Measurements from ENCODE around the gene KANK2.

The KANK2 gene

DNA sequence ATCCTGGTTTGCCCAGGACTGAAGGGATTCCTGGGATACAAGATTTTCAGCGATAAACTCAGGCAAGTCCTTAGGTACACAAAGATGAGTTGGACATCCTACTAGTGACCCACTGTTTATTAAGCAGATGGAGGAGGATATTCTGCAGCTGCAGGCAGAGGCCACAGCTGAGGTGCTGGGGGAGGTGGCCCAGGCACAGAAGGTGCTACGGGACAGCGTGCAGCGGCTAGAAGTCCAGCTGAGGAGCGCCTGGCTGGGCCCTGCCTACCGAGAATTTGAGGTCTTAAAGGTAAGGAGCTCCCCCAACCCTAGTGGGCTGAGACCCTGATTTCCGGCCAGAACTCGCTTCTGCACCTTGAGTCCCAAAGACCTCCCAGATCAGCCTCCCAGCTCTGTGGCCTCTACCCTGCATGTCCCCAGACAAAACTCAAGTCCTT is 42.7 kb upstream of the KANK2 start:
- TF ChIP-seq, protein P1, sequence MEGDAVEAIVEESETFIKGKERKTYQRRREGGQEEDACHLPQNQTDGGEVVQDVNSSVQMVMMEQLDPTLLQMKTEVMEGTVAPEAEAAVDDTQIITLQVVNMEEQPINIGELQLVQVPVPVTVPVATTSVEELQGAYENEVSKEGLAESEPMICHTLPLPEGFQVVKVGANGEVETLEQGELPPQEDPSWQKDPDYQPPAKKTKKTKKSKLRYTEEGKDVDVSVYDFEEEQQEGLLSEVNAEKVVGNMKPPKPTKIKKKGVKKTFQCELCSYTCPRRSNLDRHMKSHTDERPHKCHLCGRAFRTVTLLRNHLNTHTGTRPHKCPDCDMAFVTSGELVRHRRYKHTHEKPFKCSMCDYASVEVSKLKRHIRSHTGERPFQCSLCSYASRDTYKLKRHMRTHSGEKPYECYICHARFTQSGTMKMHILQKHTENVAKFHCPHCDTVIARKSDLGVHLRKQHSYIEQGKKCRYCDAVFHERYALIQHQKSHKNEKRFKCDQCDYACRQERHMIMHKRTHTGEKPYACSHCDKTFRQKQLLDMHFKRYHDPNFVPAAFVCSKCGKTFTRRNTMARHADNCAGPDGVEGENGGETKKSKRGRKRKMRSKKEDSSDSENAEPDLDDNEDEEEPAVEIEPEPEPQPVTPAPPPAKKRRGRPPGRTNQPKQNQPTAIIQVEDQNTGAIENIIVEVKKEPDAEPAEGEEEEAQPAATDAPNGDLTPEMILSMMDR (IDR thresholded peaks at IDR 0.05; ENCODE audit: extremely low read depth, insufficient read depth, missing control alignments): no peak
- in situ Hi-C loops (cut with MboI; ENCODE audit: low pct_unique_long_range_greater_than_20kb, low sequenced_read_pairs, unreplicated experiment): no loop called here
- DNase-seq (ENCODE audit: low spot score): no peak

DNA sequence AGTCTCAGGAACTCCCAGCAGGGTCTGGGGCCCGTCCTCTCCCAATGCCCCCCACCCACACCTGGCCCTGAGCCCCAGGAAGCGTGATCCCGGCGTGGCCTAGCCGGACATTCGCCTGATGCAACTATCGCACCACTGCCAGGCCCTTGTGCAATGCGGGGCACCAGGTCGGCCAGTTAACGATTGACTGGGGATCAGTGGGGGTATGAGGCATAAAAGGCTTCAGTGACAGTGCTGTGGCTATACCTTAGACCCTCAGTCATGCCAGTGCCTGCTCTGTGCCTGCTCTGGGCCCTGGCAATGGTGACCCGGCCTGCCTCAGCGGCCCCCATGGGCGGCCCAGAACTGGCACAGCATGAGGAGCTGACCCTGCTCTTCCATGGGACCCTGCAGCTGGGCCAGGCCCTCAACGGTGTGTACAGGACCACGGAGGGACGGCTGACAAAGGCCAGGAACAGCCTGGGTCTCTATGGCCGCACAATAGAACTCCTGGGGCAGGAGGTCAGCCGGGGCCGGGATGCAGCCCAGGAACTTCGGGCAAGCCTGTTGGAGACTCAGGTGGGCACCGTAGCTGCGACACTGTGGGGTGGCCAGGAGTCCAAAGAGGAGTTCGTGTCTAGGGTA is 42.1 kb upstream of the KANK2 start, which contains the start of gene ANGPTL8:
Gene ANGPTL8 (plus strand): TSS at position 243 of the 624 bp plus-strand sequence. CDS start 19 bp downstream, at position 262.
- DNase-seq (ENCODE audit: low spot score): no peak
- in situ Hi-C loops (cut with MboI; ENCODE audit: low pct_unique_long_range_greater_than_20kb, low sequenced_read_pairs, unreplicated experiment): no loop called here
- TF ChIP-seq, protein P1 (IDR thresholded peaks at IDR 0.05; ENCODE audit: extremely low read depth, insufficient read depth, missing control alignments): no peak

DNA sequence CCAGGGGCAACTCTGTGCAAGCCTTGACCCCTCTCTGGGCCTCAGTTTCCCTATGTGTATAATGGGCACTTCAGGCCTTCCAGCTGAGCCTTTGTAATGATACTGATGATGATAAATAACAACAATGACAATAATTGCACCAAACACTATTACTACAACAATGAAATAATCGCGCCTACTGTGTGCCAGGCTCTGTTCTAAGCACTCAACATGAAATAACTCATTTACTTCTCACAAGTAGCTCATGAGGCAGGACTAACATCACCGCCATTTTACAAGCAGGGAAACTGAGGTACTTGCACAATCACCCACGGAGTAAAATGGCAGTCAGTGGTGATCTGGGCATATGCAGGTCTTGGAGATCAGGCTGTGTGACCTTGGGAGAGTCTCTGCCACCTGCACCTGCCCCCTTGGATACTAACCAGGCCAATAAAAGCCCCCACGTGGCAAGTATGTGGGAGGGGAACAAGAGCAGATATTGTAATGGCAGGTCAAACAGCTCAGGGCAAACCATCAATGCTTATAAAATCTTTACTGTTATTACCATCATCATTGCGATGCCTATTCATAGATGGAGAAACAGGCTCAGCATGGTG is 41.5 kb upstream of the KANK2 start:
- TF ChIP-seq, protein P1 (IDR thresholded peaks at IDR 0.05; ENCODE audit: extremely low read depth, insufficient read depth, missing control alignments): no peak
- in situ Hi-C loops (cut with MboI; ENCODE audit: low pct_unique_long_range_greater_than_20kb, low sequenced_read_pairs, unreplicated experiment): no loop called here

DNA sequence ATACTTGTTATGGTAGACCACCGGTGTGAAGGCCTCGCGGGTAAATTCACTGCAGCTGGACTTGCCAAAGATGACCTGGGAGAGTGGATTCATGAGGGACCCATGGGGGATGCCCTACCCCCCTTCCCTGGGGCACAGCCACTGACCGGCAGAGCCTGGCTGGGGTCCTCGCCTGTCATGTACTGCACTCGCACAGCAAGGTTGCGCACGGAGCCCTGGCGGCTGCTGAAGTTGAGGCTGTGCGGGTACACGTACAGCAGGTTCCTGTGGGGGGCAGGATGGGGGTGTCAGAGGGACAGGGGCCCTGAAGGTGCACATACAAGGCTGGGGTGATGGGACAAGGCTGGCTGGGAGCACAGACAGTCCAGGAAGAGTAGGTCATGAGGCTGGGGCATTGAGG is 40.7 kb upstream of the KANK2 start:
- in situ Hi-C loops (cut with MboI; ENCODE audit: low pct_unique_long_range_greater_than_20kb, low sequenced_read_pairs, unreplicated experiment): no loop called here
- DNase-seq (ENCODE audit: low spot score): no peak
- TF ChIP-seq, protein P1 (IDR thresholded peaks at IDR 0.05; ENCODE audit: extremely low read depth, insufficient read depth, missing control alignments): no peak

More for the DNA sequence above, 41.5 kb upstream of the KANK2 start:
- DNase-seq (ENCODE audit: low spot score): no peak

DNA sequence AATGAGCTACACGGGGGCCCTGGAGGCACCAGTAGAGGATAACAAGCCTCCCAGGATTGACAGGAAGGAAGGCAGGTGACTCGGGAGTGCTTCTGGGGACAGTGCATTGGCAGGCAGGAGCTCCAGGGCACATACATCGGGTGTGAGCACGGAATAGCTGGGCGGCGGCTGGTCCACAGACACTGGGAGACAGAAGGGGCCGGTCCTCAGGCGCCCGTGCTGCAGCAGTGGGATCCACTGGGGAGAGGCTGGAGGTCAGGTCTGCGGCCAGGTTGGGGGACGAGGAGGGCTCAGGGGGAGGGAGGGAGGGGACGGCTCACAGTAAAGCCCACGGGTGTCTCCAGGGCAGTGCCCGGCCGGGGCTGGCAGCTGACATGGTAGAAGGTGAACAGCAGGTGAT is 40.0 kb upstream of the KANK2 start:
- in situ Hi-C loops (cut with MboI; ENCODE audit: low pct_unique_long_range_greater_than_20kb, low sequenced_read_pairs, unreplicated experiment): no loop called here
- TF ChIP-seq, protein P1 (IDR thresholded peaks at IDR 0.05; ENCODE audit: extremely low read depth, insufficient read depth, missing control alignments): no peak
- DNase-seq (ENCODE audit: low spot score): no peak

DNA sequence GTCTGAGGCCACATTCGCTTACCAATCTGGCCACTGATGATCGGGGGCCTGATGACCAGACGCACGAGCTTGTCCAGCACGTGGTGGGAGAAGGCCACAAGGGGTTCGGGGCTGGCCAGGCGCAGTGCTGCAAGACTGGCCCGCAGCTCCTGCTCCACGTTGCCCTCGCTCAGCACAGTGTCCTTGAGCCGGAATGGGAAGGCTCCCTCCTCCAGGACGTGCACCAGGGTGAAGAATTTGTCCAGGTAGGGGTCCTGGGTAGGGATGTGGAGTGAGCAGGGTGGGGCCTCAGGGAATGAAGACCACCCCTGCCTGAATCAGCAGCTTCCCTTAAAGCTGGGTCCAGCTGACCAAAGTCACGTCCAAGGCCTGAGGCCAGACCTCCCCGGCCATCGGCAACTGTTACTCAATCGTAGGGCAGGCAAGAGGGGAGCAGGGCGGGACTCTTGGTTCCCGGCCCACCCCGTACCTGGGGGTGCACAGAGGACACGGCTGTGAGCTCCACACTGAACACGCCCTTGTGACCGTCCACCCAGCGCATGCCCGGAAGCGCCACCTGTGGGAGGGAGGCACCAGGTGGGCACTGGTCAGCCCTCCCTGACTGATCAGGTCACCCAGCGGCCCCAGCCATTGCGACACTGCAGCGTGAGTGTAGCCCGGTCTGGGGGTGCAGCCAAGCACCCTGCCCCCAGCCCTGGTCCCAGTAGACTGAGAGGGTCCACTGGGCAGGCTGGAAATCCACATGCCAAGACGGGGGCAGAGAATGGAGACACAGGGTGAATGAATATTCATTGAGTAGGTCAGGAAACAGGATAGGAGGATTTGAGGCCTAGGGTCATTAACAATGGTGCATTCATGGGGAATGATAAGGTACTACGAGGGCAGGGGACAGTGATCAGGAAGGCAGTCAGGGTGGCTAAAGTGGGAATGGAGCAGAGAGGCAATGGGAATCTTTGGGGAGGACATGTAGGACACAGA is 39.3 kb upstream of the KANK2 start:
- DNase-seq (ENCODE audit: low spot score): no peak
- in situ Hi-C loops (cut with MboI; ENCODE audit: low pct_unique_long_range_greater_than_20kb, low sequenced_read_pairs, unreplicated experiment): no loop called here

More for the DNA sequence above, 39.3 kb upstream of the KANK2 start:
- TF ChIP-seq, protein P1 (IDR thresholded peaks at IDR 0.05; ENCODE audit: extremely low read depth, insufficient read depth, missing control alignments): no peak

Data from GM13977 (cell line).